D721Med (cell line): ENCODE results near the gene KCP.

Experiments
- DNase-seq: peaks from one replicate; pipeline ENCODE4 v3.0.0; 2011; ENCODE audit warnings: low spot score; ENCODE audit not compliant: insufficient read length
- FAIRE-seq: peaks from 2 replicates; lab custom pipeline; 2011; peaks lifted over from hg19 to GRCh38; lab: Jason Lieb, UNC
- TF ChIP-seq, protein P1 (sequence below): IDR thresholded peaks from 2 replicates; pipeline ENCODE4 v1.5.1; 2012; ENCODE audit warnings: mild to moderate bottlenecking, control low read depth; ENCODE audit not compliant: insufficient read depth; ENCODE audit errors: missing control alignments

KCP gene

DNA sequence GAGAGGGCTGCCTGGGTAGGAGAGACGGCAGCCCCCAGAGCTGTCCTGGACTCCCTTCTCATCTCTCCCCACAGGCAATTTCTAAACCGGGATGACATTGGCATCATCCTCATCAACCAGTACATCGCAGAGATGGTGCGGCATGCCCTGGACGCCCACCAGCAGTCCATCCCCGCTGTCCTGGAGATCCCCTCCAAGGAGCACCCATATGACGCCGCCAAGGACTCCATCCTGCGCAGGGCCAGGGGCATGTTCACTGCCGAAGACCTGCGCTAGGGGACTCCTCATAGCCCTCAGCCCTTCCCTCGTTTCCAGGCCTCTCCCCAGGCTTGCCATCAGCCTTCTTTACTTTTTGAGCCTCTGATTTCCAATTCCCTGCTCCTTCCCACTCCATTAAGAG lies 45.2 kb downstream of the KCP start:
- FAIRE-seq (no peak), DNase-seq (no peak)
- TF ChIP-seq, protein P1, sequence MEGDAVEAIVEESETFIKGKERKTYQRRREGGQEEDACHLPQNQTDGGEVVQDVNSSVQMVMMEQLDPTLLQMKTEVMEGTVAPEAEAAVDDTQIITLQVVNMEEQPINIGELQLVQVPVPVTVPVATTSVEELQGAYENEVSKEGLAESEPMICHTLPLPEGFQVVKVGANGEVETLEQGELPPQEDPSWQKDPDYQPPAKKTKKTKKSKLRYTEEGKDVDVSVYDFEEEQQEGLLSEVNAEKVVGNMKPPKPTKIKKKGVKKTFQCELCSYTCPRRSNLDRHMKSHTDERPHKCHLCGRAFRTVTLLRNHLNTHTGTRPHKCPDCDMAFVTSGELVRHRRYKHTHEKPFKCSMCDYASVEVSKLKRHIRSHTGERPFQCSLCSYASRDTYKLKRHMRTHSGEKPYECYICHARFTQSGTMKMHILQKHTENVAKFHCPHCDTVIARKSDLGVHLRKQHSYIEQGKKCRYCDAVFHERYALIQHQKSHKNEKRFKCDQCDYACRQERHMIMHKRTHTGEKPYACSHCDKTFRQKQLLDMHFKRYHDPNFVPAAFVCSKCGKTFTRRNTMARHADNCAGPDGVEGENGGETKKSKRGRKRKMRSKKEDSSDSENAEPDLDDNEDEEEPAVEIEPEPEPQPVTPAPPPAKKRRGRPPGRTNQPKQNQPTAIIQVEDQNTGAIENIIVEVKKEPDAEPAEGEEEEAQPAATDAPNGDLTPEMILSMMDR = no peak

DNA sequence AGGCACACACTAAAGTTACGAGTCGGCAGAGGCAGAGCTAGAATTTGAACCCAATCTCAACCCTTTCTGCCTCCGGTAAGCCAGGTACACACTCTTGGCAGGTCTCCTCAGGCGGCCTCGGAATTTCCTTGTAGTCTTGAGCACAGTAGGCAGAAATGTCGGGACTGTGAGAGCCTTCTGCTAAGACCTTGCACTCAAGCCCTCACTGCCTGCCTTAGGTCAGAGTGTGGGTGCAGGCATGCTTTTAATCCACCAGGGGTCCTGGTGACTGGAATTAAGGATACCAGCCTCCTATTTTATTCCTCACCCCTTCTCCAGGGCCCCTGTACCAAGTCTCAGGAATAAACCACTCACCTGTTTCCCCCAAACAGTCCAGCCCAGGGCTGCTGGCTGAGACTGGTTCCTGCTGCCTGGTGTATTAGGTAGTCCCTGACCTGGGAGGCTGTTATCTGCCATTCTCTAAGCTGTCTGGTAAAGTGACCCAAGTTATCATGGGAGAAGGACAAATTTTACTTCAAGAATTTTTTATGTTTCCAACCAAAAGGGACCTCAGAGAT lies 47.0 kb downstream of the KCP start:
- FAIRE-seq (no peak), DNase-seq (no peak)
- TF ChIP-seq, protein P1 = peak; percentile 37

DNA sequence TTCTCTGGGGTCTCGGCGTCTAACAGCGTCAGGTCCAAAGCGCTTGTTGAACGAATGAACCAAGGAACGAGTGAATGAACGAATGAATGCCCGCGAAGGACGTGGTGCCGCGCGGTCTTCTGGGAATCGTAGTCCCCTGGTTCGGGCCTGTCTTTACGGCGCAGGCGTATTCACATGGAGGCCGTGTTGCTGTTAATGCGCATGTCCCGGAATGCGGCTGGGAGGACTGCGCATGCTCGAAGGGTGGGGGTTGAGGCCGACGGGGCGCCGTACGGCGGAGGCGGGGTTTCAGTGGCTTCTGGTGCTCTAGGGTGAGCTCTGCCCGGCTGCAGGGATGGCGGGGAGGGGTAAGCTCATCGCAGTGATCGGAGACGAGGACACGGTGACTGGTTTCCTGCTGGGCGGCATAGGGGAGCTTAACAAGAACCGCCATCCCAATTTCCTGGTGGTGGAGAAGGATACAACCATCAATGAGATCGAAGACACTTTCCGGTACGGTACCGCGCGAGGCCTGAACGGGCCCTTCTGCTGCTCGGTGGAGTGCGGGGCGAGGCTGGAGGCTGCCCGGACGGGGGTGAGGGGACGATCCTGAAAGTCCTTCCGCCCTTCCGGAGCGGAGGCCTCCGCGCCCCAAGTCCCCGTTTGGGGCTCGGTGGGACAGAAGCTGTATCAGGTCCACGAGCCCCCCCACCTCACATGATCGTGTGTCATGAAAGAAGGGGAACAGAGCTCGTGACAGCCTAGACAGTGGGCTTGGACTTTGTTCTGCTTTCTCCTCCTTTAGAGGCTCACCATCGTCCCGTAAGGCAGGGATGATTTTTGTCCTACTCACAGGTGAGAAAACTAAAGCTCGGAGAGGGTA lies 47.7 kb downstream of the KCP start, which contains the start of gene ATP6V1F:
Gene ATP6V1F, plus strand, starts transcription at position 286 of the 862 bp plus-strand sequence. Its CDS starts 49 bp downstream, at position 335.
- TF ChIP-seq, protein P1 = no peak
- FAIRE-seq (no peak), DNase-seq (peak; percentile 93)

DNA sequence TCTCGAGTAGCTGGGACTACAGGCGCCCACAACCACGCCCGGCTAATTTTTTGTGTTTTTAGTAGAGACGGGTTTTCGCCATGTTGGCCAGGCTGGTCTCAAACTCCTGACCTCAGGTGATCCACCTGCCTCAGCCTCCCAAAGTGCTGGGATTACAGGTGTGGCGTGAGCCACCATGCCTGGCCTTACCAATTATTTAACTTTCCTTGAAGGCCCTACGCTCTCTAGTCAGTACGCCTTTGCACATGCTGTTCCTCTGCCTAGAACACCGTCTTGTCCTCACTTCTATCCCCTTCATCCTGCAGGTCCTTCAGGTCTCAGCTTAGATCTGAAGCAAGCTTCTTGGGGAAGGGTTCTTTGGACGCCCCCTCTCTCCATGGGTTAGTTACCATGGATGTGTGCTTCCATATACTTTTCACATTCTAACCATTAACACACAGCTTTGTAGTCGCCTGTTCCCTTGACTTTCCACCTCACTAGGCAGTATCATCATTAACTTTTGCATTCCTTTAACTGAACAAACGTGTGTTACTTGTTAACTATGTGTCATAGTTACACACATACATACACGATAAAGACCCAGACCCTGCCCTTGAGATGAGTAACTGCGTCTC lies 48.4 kb downstream of the KCP start:
- TF ChIP-seq, protein P1 = no peak
- no peak for DNase-seq
- FAIRE-seq = no peak

DNA sequence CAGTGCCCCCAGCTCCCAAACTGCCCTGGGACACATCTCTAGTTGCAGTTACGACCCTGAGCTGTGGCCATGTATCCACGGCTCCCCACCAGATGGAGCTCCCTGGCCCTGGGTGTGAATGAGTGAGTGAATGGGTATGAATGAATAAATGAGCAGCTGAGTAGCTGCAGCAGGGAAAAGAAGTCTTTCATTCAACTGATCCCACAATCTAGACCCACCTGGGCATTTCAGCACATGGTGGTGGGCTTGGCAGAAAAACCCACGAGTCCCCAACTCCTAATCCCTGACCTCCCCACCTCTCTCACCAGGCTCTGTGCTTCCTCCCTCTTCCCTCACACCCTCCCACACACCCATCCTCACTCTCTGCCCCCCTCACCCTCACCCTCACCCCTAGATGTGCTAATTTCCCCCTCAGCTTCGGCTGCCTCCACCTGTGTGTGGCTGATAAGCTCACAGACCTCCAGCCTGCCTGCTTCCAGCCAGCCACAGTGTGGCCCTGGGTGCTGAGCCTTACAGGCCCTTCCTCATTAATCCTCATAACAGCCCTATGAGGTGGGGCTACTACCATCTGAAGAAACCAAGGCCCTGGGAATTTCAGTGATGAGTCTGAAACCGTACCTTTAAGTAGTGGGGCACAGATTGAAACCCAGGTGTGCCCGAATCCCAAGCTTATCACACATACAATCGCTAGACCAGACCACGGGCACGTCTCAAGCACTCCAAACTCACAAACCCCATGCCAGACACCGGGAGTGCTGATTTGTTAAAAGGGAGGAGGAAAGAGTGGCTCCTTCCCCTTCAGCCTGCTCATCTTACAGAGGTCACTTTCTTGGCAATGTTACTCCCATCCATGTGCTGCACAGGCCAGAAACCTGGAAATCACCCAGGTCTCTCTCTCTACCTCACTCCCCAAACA lies 50.1 kb downstream of the KCP start:
- TF ChIP-seq, protein P1 = no peak
- FAIRE-seq = no peak

DNA sequence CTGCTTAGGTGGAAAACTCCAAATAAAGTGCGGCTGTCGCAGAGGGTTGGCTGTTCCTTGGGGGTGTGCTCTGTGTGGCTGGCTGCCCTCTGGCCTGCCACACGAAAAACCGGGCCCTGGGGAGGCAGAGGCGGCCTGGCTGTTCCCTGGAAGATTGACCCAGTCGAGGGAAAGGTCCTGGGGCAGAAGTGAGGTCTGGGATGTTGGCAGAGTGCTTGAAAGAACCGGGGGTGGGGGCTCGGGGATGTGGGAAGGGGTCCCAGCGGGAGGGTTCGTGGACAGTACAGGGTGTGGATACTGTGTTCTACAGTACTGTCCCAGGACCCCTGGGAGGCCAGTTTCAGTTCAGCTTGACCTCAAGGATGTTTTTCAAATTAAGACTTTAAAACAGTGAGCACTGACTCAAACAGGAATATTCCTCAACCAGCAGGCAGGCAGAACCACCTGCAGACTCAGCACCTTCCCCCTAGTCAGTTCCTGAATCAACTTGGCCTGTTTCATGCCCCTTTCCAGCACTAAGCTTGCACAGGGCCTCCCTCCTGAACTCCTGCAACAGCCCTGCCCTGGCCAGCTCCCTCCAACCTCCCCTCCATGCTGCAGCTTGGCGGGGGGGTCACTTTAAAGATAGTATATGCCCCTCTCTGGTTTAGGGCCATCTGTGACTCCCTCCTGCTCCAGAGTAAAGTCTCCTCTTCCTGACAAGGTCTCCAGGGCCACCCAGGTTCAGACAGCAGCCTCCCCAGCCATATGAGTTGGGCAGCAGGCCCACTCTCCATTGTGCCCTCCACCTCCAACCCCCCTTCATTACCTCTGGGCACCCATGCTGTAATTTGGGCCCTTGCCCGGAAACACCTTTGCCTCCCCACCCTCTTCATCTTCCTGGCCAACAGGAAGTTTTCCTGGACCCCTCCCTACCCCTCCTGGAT lies 51.0 kb downstream of the KCP start:
- DNase-seq (no peak), FAIRE-seq (no peak)
- TF ChIP-seq, protein P1 = no peak

More for the DNA sequence above, 50.1 kb downstream of the KCP start:
- no peak for DNase-seq
